ENCODE data around the gene PDE8A.
"Not testable (repeated sequence)": the region's sequence is repeated elsewhere in the genome, so short reads cannot be mapped to it uniquely, and the experiment has no call there.

The PDE8A gene

DNA sequence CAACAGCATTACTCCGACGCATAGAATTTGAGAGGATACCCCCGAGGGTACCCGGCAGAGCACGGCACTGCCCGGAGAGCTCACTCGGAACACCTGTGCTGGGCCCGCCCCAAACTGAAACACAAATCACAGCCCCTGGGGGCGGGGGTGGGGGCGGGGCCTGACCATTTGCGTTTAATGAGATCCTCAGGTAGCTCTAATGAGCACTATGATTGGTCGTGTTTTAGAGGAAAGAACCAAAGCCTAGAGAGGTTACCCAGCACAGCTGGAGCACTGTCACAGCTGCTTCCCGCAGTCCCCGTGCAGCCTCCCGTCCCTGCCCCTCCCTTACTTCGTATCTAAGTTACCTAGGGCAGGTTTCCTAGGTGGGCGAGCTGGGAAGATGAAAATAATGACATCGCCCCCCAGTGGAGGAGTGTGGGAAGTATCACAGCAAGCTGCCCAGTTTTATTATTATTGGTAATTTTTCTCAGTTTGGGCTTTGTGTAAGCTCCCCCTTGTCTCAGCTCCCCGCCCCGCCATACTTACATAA, 187.1 kb downstream of the PDE8A start:
- peak; percentile 15 to 23 for DNase-seq (ENCODE audit: low read depth in 2 of 2)

DNA sequence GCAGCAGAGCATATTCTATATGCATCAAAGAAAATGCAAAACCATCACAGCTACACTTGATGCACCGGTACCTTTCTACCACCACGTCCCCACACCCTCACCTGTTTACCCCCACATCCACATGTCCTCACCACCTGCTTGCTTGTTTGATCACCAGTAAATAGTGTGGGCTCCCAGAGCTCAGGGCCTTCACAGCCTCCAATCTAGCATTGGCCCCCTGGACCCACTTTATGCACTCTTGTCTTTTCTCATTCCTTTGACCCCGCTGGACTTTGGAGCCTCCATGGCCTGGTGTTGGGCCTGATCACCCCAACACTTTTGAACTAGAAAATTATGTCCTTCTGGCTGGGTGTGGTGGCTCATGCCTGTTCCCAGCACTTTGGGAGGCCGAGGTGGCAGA, 190.1 kb downstream of the PDE8A start:
- no peak for DNase-seq (ENCODE audit: low read depth in 2 of 2)

DNA sequence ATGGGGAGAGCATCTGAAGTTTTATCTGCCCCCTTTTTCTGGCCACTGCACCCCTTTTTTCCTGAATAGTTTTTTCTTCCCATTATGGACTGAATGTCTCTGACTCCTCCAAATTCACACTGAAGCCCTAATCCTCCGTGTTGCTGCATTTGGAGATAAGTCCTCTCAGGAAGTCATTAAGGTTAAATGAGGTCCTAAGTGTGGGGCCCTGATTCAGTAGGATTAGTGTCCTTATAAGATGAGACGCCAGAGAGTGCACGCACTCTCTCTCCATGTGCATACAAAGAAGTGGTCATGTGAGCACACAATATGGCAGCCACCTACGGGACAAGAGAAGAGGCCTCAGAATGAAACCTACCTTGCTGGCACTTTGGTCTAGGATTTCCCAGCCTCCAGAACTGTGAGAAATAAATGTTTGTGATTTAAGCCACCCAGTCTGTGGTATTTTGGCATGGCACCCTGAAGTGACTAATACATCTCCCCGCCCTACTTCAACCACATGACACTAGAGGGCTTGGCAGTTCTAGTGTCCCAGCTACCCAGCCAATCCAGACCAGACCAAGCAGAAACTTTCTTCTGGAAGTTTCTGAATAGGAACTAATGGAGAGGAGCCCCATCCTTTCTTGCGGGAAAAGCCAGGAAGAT, 191.3 kb downstream of the PDE8A start:
- no peak for DNase-seq (ENCODE audit: low read depth in 2 of 2)

DNA sequence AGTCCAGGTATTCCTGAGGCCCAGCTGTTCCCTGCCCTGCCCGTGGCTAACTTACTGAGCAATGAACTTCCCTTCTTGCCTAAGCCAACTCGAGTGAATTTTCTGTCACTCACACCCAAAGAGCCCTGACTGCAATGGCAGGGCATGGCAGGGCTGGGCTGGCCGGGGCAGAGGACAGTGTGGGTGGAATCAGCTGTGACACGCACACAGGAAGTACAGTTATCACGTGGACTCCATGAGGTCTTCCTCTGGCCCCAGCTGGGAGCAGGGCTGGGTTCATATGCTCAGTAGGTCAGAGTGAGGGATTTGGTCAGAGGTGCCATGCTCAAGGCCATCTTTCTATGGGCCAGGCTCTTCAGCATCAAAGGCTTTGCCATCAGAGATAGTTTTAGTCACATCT, 192.0 kb downstream of the PDE8A start:
- DNase-seq (ENCODE audit: low read depth in 2 of 2): not testable (repeated sequence)

DNA sequence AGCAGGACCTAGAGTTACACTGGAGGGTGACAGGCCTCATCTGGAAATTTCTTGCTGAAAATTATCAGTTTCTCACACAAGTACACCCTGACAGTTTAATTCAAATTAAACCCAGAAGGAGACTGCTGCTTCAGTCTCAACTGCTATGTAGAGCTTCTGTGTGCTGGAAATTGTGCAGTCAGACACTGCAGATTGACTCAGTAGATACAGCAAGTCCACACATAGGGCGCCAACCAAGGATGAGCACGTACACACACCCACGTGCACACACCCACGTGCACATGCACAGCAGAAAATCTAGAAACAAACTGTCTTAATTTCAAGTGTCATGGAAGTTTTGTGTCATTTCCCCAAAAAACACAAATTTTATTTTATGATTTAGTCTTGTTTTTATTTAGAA, 192.9 kb downstream of the PDE8A start:
- no peak for DNase-seq (ENCODE audit: low read depth in 2 of 2)

DNA sequence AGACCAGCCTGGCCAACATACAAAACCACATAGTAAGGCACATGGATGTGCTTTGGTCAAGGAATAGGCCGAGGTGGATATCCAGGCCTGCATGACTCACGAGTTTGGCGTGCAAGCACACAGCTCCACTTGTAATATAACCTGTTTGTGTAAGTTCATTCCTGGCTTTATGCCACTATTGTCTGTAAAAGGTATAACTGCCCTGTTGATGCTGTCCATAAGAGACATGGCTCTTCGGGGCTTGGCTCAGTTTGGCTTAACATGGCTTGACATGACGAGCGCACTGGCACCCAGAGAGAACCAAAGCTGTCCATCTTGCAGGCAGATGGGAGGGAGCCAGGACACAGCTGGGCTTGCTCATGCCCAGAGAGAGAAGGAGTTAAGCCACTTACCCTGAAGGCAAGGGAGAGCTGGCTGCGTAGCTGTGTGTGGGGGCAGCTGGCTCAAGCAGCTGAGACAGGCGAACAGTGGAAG, 195.4 kb downstream of the PDE8A start:
- DNase-seq (ENCODE audit: low read depth in 2 of 2): not testable (repeated sequence)

DNA sequence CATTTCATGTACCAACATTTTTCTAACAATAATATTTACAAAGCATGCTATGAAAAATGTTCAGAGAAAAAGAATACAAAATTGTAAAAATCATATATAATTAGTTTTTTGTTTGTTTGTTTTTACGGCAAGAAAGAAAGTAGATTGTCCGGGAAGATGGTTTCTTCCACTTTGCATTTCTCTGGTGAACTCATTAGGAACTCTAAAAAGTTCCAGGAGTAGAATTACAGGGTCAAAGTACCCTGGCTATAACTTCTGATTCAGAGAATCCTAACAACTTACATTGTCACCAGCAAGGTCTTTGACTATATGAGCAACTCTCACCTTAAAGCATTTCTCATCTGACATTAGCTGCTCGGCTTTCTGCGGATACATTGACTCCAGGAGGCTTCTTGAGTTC, 196.7 kb downstream of the PDE8A start:
- no peak for DNase-seq (ENCODE audit: low read depth in 2 of 2)

DNA sequence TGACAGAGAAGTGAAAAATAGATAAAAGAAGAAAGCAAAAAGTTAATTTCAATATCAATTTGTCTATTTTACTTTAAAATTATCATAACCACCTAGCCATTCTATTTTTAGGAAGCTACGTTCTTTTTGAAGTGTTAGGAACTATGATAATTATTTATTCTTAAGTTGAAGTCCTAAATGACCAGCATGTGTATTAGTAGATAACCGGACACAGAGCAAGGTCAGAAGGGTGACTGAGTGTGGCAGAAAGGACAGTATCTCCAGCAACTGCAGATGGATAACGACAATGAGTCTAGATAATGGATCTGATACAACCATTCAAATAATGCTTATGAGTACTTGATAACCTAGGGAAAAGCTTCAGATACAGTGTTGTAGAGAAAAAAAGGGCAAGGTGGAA, 198.0 kb downstream of the PDE8A start:
- no peak for DNase-seq (ENCODE audit: low read depth in 2 of 2)

DNA sequence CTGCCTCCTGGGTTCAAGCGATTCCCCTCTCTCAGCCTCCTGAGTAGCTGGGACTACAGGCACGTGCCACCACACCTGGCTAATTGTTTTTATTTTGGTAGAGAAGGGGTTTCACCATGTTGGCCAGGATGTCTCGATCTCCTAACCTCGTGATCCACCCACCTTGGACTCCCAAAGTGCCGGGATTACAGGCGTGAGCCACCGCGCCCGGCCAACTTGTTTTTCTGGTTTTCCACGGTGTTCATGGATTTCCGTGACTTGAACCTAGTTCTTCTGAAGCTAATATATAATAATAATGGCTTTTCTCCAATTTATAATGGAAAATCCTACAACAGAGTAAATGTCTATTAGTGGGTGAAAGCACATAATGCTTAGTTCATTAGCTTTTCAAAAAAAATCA, 203.7 kb downstream of the PDE8A start:
- not testable (repeated sequence) for DNase-seq (ENCODE audit: low read depth in 2 of 2)

DNA sequence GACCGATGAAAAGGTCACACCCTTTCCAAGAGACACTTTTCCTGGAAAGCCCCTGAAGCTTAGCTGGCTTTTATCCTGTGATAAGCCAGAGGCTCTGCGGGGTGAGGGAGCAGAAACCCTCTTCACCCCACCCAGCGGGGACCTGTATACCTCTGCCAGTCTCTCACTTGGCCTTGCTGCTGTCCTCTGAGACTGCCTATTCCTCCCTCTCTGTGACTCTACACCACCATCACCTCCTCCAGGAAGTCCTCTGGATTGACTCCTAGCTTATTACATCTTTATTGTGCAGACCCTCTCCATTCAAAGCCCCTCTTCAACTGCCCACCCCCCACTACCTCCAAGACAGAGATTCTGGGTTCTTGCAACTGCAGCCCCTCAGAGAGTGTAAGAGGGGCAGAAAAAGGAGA, 206.5 kb downstream of the PDE8A start:
- DNase-seq (ENCODE audit: low read depth in 2 of 2): not testable (repeated sequence)

Measured in stimulated activated CD4-positive, alpha-beta T cell treated with anti-CD3 and anti-CD28 coated beads, Interleukin-1b, Interleukin-23, amount 100 ng/mL, for 4 hours (primary cell).